HEK293 (cell line): ENCODE measurements around the gene PPP2R2D.
A peak's percentile ranks its signal among the peaks of the same experiment; 100 is the strongest.

Experiments
- BCL11B ChIP-seq: fragments of 450-650 bp; formaldehyde crosslinking; IDR thresholded peaks from 2 replicates; pipeline ENCODE4 v1.5.1; 2016; ENCODE audit warnings: low read depth, missing biosample characterization, missing genetic modification characterization
- GLI2 ChIP-seq: fragments of 450-650 bp; formaldehyde crosslinking; IDR thresholded peaks from 2 replicates; pipeline ENCODE4; 2017; ENCODE audit warnings: missing biosample characterization, missing genetic modification characterization, low read depth, borderline replicate concordance
- HOXC10 ChIP-seq: sonication (generic); formaldehyde crosslinking; IDR thresholded peaks from 2 replicates; pipeline ENCODE4 v1.8.1; 2023; ENCODE audit warnings: mild to moderate bottlenecking, missing genetic modification reagents
- PRDM2 ChIP-seq: fragments of 450-650 bp; formaldehyde crosslinking; IDR thresholded peaks from 2 replicates; pipeline ENCODE4 v1.5.1; 2016; ENCODE audit warnings: missing biosample characterization, missing genetic modification characterization, borderline replicate concordance
- SCRT2 ChIP-seq: fragments of 450-650 bp; formaldehyde crosslinking; IDR thresholded peaks from 2 replicates; pipeline ENCODE4 v1.5.1; 2016; ENCODE audit warnings: missing biosample characterization, missing genetic modification characterization
- SP7 ChIP-seq: fragments of 450-650 bp; formaldehyde crosslinking; IDR thresholded peaks from 2 replicates; pipeline ENCODE4 v1.5.1; 2016; ENCODE audit warnings: missing biosample characterization, missing genetic modification characterization
- TRIM28 ChIP-seq: IDR thresholded peaks from 2 replicates; pipeline ENCODE4 v1.6.1; 2011; ENCODE audit warnings: low read length, control low read depth, borderline replicate concordance
- TSHZ1 ChIP-seq: fragments of 450-650 bp; formaldehyde crosslinking; IDR thresholded peaks from 2 replicates; pipeline ENCODE4 v1.5.1; 2016; ENCODE audit warnings: missing biosample characterization, missing genetic modification characterization, borderline replicate concordance
- ZFP37 ChIP-seq: fragments of 450-650 bp; formaldehyde crosslinking; IDR thresholded peaks from 2 replicates; pipeline ENCODE4 v1.5.1; 2016; ENCODE audit warnings: missing biosample characterization, missing genetic modification characterization
- ZNF133 ChIP-seq: fragments of 450-650 bp; formaldehyde crosslinking; IDR thresholded peaks from 2 replicates; pipeline ENCODE4 v1.5.1; 2016; ENCODE audit warnings: missing biosample characterization, missing genetic modification characterization
- ZNF18 ChIP-seq: fragments of 450-650 bp; formaldehyde crosslinking; IDR thresholded peaks from 2 replicates; pipeline ENCODE4 v1.5.1; 2016; ENCODE audit warnings: missing biosample characterization, missing genetic modification characterization
- ZNF26 ChIP-seq: fragments of 450-650 bp; formaldehyde crosslinking; IDR thresholded peaks from 2 replicates; pipeline ENCODE4 v1.5.1; 2016; ENCODE audit warnings: missing biosample characterization, missing genetic modification characterization
- ZNF266 ChIP-seq: fragments of 450-650 bp; formaldehyde crosslinking; IDR thresholded peaks from 2 replicates; pipeline ENCODE4 v1.5.1; 2016; ENCODE audit warnings: missing biosample characterization, missing genetic modification characterization, low read depth
- ZNF280C ChIP-seq: fragments of 450-650 bp; formaldehyde crosslinking; IDR thresholded peaks from 2 replicates; pipeline ENCODE4 v1.5.1; 2016; ENCODE audit warnings: missing biosample characterization, missing genetic modification characterization
- ZNF521 ChIP-seq: fragments of 450-650 bp; formaldehyde crosslinking; IDR thresholded peaks from 2 replicates; pipeline ENCODE4 v1.5.1; 2017; ENCODE audit warnings: missing biosample characterization, mild to moderate bottlenecking, missing genetic modification characterization
- ZNF561 ChIP-seq: fragments of 450-650 bp; IDR thresholded peaks from 2 replicates; pipeline ENCODE4 v1.5.1; 2018; ENCODE audit warnings: missing biosample characterization, missing genetic modification characterization, borderline replicate concordance
- ZNF660 ChIP-seq: fragments of 450-650 bp; IDR thresholded peaks from 2 replicates; pipeline ENCODE4 v1.5.1; 2018; ENCODE audit warnings: missing biosample characterization, mild to moderate bottlenecking, missing genetic modification characterization
- ZNF677 ChIP-seq: fragments of 450-650 bp; IDR thresholded peaks from 2 replicates; pipeline ENCODE4 v1.5.0; 2018; ENCODE audit warnings: missing biosample characterization, mild to moderate bottlenecking, missing genetic modification characterization, moderate library complexity
- ZNF785 ChIP-seq: fragments of 450-650 bp; formaldehyde crosslinking; IDR thresholded peaks from 2 replicates; pipeline ENCODE4 v1.5.1; 2016; ENCODE audit warnings: missing biosample characterization, missing genetic modification characterization
- ZNF792 ChIP-seq: fragments of 450-650 bp; formaldehyde crosslinking; IDR thresholded peaks from 2 replicates; pipeline ENCODE4 v1.5.1; 2016; ENCODE audit warnings: missing biosample characterization, missing genetic modification characterization
- ZSCAN23 ChIP-seq: fragments of 450-650 bp; formaldehyde crosslinking; IDR thresholded peaks from 2 replicates; pipeline ENCODE4 v1.5.1; 2016; ENCODE audit warnings: missing biosample characterization, missing genetic modification characterization
- ZSCAN4 ChIP-seq: fragments of 450-650 bp; formaldehyde crosslinking; IDR thresholded peaks from 2 replicates; pipeline ENCODE4 v1.5.1; 2017; ENCODE audit warnings: missing biosample characterization, missing genetic modification characterization

The PPP2R2D gene

GRCh38 chr10:131882590-131883451 lies 18.0 kb upstream of the PPP2R2D start (continued):
- peak; percentile 61; the same call in 1 of the 2 replicates for TF ChIP-seq ZSCAN4 (tag by site-specific recombination)
- TF ChIP-seq TSHZ1 (tag by site-specific recombination) = no peak
- no peak for TF ChIP-seq BCL11B (tag by site-specific recombination)
- no peak for TF ChIP-seq ZNF266 (tag by site-specific recombination)
- TF ChIP-seq ZNF792 = no peak
- TF ChIP-seq GLI2 (tag by site-specific recombination) = no peak
- no peak for TF ChIP-seq TRIM28
- no peak for TF ChIP-seq ZNF561 (tag by site-specific recombination)
- TF ChIP-seq ZSCAN23 (tag by site-specific recombination) = no peak
- TF ChIP-seq HOXC10 = no peak
- no peak for TF ChIP-seq ZNF280C (tag by site-specific recombination)
- no peak for TF ChIP-seq PRDM2 (tag by site-specific recombination)
- no peak for TF ChIP-seq ZNF677 (tag by site-specific recombination)
- peak; percentile 62; the same call in 1 of the 2 replicates for TF ChIP-seq ZNF785 (tag by site-specific recombination)
- no peak for TF ChIP-seq ZNF26 (tag by site-specific recombination)
- TF ChIP-seq ZFP37 (tag by site-specific recombination) = no peak
- no peak for TF ChIP-seq SP7 (tag by site-specific recombination)
- TF ChIP-seq ZNF521 (tag by site-specific recombination) = 0 out of 2 replicates have a peak, but pooled peaks have one; percentile 32
- peak; percentile 68 for TF ChIP-seq ZNF18
- TF ChIP-seq ZNF660 = no peak
- no peak for TF ChIP-seq SCRT2 (tag by site-specific recombination)
- no peak for TF ChIP-seq ZNF133 (tag by site-specific recombination)
